Measurements from ENCODE around the gene SLX9.

GRCh38 chr21:44909719-44910118 lies 30.1 kb upstream of the SLX9 start:
- TF ChIP-seq CTCF (IDR thresholded peaks at IDR 0.05) (no peak), POLR2AphosphoS5 (IDR thresholded peaks at IDR 0.05) (no peak), POLR2A (IDR thresholded peaks at IDR 0.05) (no peak)
